Peyer's patch (tissue), 4 donors: ENCODE data around the gene HOATZ.

Source experiments
- CTCF ChIP-seq, 6 experiments: fragments of 450-650 bp in 4 of 6; fragments of 200-600 bp in 2 of 6; sonication (generic) in 1 of 6; IDR thresholded peaks; one replicate each; pipeline ENCODE4 v1.5.1; 2017 to 2019; ENCODE audit warnings: antibody characterized with exemption in 6 of 6, mild to moderate bottlenecking in 3 of 6, moderate library complexity in 1 of 6
- POLR2A ChIP-seq, 2 donors: fragments of 450-650 bp; IDR thresholded peaks; one replicate each; pipeline ENCODE4 v1.5.1; 2017; ENCODE audit warnings: antibody characterized with exemption in 2 of 2, mild to moderate bottlenecking in 2 of 2, moderate library complexity in 2 of 2

DNA sequence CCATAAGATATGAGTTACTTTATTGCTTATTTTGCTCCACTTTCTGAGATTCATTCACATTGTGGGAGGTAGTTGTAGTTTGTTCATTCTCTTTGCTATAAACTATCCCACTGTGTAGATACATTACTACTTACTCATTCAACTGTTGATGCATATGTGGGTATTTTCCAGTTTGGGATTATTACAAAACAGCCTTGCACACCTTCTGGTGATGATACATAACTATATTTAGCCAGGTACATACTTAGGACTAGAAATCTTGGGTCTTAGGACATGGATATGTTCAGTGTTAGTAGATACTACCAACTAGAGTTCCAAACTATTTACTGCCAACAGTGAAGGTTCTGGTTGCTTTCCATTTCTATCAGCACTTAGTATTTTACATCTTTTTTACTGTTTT, 40.1 kb upstream of the HOATZ start:
- TF ChIP-seq CTCF (IDR thresholded peaks at IDR 0.05) (no peak), POLR2A (IDR thresholded peaks at IDR 0.05) (no peak)
